Transverse colon (tissue), 4 donors: ENCODE measurements around the gene GGACT.

Experiments
- POLR2A ChIP-seq: fragments of 450-650 bp; IDR thresholded peaks from one replicate; pipeline ENCODE4 v1.6.1; 2016; ENCODE audit warnings: antibody characterized with exemption, mild to moderate bottlenecking, moderate library complexity
- POLR2AphosphoS5 ChIP-seq, 3 donors: sonication (generic); formaldehyde crosslinking; IDR thresholded peaks; one replicate each; pipeline ENCODE4 v1.6.1; 2016; ENCODE audit warnings: antibody characterized with exemption in 3 of 3
- TF ChIP-seq, protein P1 (sequence below), 5 experiments: fragments of 200-600 bp in 3 of 5; fragments of 450-650 bp in 2 of 5; sonication (generic) in 3 of 5; IDR thresholded peaks; 1 replicate in 2 of 5; 2 replicates in 3 of 5; pipeline ENCODE4 v1.5.1; 2016 to 2017; ENCODE audit warnings: antibody characterized with exemption in 5 of 5, inconsistent platforms in 3 of 5, mild to moderate bottlenecking in 2 of 5, moderate library complexity in 1 of 5

DNA sequence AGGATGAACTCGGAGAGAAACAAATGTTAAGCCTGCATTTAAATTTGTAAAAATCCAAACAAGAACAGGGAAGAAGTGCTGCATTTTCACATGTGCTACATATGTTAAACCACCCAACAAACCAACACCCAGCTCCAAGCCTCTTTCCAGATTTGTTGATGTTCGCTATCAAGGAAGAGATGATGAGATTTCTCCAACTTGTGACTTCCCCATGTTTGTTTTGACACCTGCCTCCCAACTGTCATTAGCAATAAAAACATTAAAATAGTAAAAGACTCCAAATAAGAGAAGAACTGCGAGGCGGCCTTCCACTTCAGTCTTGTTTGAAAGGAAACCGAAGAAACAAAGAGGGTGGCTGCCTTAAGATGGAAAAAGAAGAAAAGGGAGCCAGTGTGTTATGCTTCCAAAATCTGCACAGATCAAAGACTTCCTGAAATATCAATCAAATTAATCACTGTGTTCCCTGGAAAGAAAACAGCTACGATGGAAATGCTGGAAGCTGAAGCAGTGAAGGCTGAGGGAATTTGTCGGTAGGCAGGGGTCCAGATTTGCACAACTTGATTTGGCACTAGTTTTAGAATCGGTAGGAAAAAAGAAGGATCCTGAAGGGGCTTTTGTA, 14.0 kb upstream of the GGACT start:
- TF ChIP-seq POLR2A (no peak), POLR2AphosphoS5 (IDR thresholded peaks at IDR 0.05) (no peak)
- TF ChIP-seq, protein P1, sequence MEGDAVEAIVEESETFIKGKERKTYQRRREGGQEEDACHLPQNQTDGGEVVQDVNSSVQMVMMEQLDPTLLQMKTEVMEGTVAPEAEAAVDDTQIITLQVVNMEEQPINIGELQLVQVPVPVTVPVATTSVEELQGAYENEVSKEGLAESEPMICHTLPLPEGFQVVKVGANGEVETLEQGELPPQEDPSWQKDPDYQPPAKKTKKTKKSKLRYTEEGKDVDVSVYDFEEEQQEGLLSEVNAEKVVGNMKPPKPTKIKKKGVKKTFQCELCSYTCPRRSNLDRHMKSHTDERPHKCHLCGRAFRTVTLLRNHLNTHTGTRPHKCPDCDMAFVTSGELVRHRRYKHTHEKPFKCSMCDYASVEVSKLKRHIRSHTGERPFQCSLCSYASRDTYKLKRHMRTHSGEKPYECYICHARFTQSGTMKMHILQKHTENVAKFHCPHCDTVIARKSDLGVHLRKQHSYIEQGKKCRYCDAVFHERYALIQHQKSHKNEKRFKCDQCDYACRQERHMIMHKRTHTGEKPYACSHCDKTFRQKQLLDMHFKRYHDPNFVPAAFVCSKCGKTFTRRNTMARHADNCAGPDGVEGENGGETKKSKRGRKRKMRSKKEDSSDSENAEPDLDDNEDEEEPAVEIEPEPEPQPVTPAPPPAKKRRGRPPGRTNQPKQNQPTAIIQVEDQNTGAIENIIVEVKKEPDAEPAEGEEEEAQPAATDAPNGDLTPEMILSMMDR (IDR thresholded peaks at IDR 0.05), result no peak
